ENCODE data around the gene RDH16.

DNA sequence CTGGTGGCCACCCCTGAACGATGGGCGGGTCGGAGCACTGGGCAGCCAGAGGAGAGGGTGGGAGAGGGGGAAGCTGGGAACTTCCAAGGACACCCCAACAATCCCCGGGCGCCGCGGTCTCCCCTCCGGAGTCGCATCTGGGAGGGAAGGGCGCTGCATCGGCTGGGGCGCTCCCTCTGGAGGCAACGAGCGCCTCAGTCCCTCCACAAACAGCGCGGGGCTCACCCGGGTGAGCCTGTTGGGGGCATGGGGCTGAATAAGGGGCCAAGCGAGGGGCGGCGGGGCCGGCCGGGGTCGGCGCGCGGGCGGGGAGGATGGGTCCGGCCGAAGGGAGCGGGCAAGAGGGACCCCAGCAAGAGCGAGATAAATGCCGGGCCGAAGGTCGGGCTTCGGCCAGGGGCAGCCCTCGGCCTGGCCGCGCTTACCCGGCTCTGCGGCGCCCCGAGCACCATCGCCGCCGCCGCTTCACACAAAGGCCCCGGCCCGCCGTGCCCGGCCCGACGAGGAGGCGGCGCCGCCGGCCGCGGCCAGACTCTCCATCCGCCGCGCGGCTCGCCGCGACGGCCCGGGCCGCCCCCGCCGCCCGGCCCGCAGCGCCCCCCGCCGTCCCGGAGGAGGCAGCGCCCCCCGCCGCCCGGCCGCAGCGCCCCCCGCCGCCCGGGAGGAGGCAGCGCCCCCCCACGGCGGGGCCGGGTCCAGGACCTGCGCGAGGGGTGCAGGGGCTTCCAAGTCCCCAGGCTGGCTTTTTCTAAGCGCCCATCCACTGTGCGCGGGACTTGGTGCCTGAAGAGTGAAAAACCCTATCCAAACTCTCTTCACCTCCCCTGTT lies 48.8 kb upstream of the RDH16 start, which contains the start of gene ZBTB39:
- TF ChIP-seq POLR2A (IDR thresholded peaks at IDR 0.05): no peak
- TF ChIP-seq, protein P1, sequence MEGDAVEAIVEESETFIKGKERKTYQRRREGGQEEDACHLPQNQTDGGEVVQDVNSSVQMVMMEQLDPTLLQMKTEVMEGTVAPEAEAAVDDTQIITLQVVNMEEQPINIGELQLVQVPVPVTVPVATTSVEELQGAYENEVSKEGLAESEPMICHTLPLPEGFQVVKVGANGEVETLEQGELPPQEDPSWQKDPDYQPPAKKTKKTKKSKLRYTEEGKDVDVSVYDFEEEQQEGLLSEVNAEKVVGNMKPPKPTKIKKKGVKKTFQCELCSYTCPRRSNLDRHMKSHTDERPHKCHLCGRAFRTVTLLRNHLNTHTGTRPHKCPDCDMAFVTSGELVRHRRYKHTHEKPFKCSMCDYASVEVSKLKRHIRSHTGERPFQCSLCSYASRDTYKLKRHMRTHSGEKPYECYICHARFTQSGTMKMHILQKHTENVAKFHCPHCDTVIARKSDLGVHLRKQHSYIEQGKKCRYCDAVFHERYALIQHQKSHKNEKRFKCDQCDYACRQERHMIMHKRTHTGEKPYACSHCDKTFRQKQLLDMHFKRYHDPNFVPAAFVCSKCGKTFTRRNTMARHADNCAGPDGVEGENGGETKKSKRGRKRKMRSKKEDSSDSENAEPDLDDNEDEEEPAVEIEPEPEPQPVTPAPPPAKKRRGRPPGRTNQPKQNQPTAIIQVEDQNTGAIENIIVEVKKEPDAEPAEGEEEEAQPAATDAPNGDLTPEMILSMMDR (IDR thresholded peaks at IDR 0.05): no peak

Measured in lower leg skin (tissue), 3 donors.